Naive thymus-derived CD8-positive, alpha-beta T cell (primary cell): ENCODE results near the gene NELFB. TPM values are rescaled to one million over a fixed set of nuclear protein-coding genes. Genes with fewer than 3 reads are reported as not detected.
"Not testable (repeated sequence)": the region's sequence is repeated elsewhere in the genome, so short reads cannot be mapped to it uniquely, and the experiment has no call there.

Source experiments
- ATAC-seq, 2 donors: fragments of 150-1000 bp; cut with Tn5 transposase in 1 of 2; sonication (Bioruptor Pico), chemical (Tn5 transposase) in 1 of 2; 1 replicate in 1 of 2; 2 replicates in 1 of 2; pipeline ENCODE4 v1.10.0; 2021; ENCODE audit warnings: mild to moderate bottlenecking in 2 of 2, moderate library complexity in 2 of 2
- POLR2A ChIA-PET: fragments of 350-600 bp; sonication (Branson Sonifier 250); formaldehyde crosslinking; loops from one replicate; lab custom pipeline; 2021; ENCODE audit warnings: antibody characterized with exemption; lab: Charles Lee
- DNase-seq, 10 donors: peaks; one replicate each; pipeline versions ENCODE4 v3.0.0 to v3.0.0-alpha.2; 2020 to 2022
- H3K27ac Mint-ChIP-seq, 10 donors: one replicate each; pipeline ENCODE4 v1.8.0; 2020 to 2022; ENCODE audit warnings: mild to moderate bottlenecking in 10 of 10, mixed read lengths in 10 of 10, moderate library complexity in 4 of 10, inconsistent platforms in 1 of 10
- H3K27me3 Mint-ChIP-seq, 5 donors: one replicate each; pipeline ENCODE4 v1.8.0; 2021 to 2022; ENCODE audit warnings: mixed read lengths in 5 of 5
- H3K36me3 Mint-ChIP-seq, 3 donors: one replicate each; pipeline ENCODE4 v1.8.0; 2020 to 2022; ENCODE audit warnings: mixed read lengths in 3 of 3, mild to moderate bottlenecking in 2 of 3, inconsistent platforms in 1 of 3
- H3K4me1 Mint-ChIP-seq, 4 donors: one replicate each; pipeline ENCODE4 v1.8.0; 2021 to 2022; ENCODE audit warnings: mixed read lengths in 4 of 4
- H3K4me3 Mint-ChIP-seq, 10 donors: one replicate each; pipeline ENCODE4 v1.8.0; 2020 to 2022; ENCODE audit warnings: mild to moderate bottlenecking in 10 of 10, mixed read lengths in 10 of 10, moderate library complexity in 6 of 10, inconsistent platforms in 1 of 10
- H3K9me3 Mint-ChIP-seq, 9 donors: one replicate each; pipeline ENCODE4 v1.8.0; 2020 to 2022; ENCODE audit warnings: mixed read lengths in 9 of 9, mild to moderate bottlenecking in 3 of 9, inconsistent platforms in 1 of 9, moderate library complexity in 1 of 9
- polyA plus RNA-seq, 3 donors: library from polyadenylated mRNA; unstranded; fragments of 300-500 nt; fragmentation: Illumina TruSeq; gene quantifications; one replicate each; pipeline ENCODE4 v1.2.3, GENCODE V29; 2021
- total RNA-seq, 8 experiments: library from RNA in 2 of 8; stranded (reverse) in 2 of 8; gene quantifications; one replicate each; pipeline ENCODE4 v1.2.3 and lab custom pipeline; 2021 to 2026

The NELFB gene
- total and polyA plus RNA-seq, 5 experiments from 2014 or later: 20.4 to 45.9 (median 29.7) TPM

- peak overlapping the region; percentile 65 to 84 (median 74) for H3K4me3 Mint-ChIP-seq
- peak overlapping the region in 8 of 10 donors; percentile 58 to 96 (median 76) for H3K27ac Mint-ChIP-seq
- ATAC-seq: peak; percentile 35 to 45
- DNase-seq: peak in 9 of 10 donors; percentile 53 to 86 (median 70)
- H3K9me3 Mint-ChIP-seq: no peaks in the 10 kb centered on the region
- H3K4me1 Mint-ChIP-seq: peaks cover 7 to 40% (median 30%) of the 10 kb centered on the region in 4 donors
- H3K36me3 Mint-ChIP-seq: peaks cover 0 to 10% (median 6%) of the 10 kb centered on the region in 3 donors
- POLR2A ChIA-PET: interaction anchor here (0.6 to 8.9 kb wide), 40 partner anchors 9 to 1333 kb away, joined by 3 to 139 read pairs (median 4); partner anchors contain the start of genes ANAPC2, CAMSAP1, CYSRT1 and EHMT1
- H3K27me3 Mint-ChIP-seq: peaks cover 0 to 3% (median 0%) of the 10 kb centered on the region in 5 donors
These were observed 14.7 kb upstream of the NELFB start for GRCh38 chr9:137240318-137240840.

GRCh38 chr9:137240841-137241489 lies 14.2 kb upstream of the NELFB start, which contains the start of gene TUBB4B:
TSS of gene TUBB4B (plus strand) at chr9:137241287. CDS start at chr9:137241361, 74 bp downstream.
- Mint-ChIP-seq H3K27me3 (peaks cover 0 to 3% (median 0%) of the 10 kb centered on the region in 5 donors), H3K36me3 (peaks cover 0 to 10% (median 6%) of the 10 kb centered on the region in 3 donors), H3K4me1 (peaks cover 7 to 40% (median 30%) of the 10 kb centered on the region in 4 donors), H3K4me3 (peak within 1 kb of the TSS; percentile 84 to 97 (median 92)), H3K9me3 (no peaks in the 10 kb centered on the region), H3K27ac (peak within 1 kb of the TSS; percentile 88 to 97 (median 92))
- ATAC-seq (peak; percentile 82), DNase-seq (peak; percentile 89 to 100 (median 98))
- POLR2A ChIA-PET: interaction anchor here (0.6 to 8.9 kb wide), 37 partner anchors 8 to 1334 kb away, joined by 3 to 139 read pairs (median 5); partner anchors contain the start of genes ANAPC2, CAMSAP1, CYSRT1 and EHMT1

- Mint-ChIP-seq H3K4me1 (peaks cover 7 to 38% (median 27%) of the 10 kb centered on the region in 4 donors), H3K27me3 (peaks cover 0 to 3% (median 0%) of the 10 kb centered on the region in 5 donors), H3K27ac (peak overlapping the region in 8 of 10 donors; percentile 13 to 96 (median 87)), H3K9me3 (no peaks in the 10 kb centered on the region), H3K4me3 (peak overlapping the region; percentile 64 to 91 (median 84)), H3K36me3 (peaks cover 0 to 10% (median 6%) of the 10 kb centered on the region in 3 donors)
- POLR2A ChIA-PET: interaction anchor here (0.6 to 8.9 kb wide), 25 partner anchors 14 to 1334 kb away, joined by 3 to 139 read pairs (median 6); partner anchors contain the start of genes ANAPC2, CAMSAP1, CYSRT1 and EHMT1
- peak in 1 of 2 donors; percentile 19 for ATAC-seq
- DNase-seq: peak in 6 of 10 donors; percentile 22 to 80 (median 59)
These were observed 13.4 kb upstream of the NELFB start for GRCh38 chr9:137241490-137242268.

- Mint-ChIP-seq H3K4me3 (peak overlapping the region; percentile 64 to 90 (median 84)), H3K36me3 (peaks cover 0 to 10% (median 6%) of the 10 kb centered on the region in 3 donors), H3K27me3 (peaks cover 0 to 3% (median 0%) of the 10 kb centered on the region in 5 donors), H3K4me1 (peaks cover 7 to 35% (median 24%) of the 10 kb centered on the region in 4 donors), H3K9me3 (no peaks in the 10 kb centered on the region), H3K27ac (peak overlapping the region; percentile 34 to 88 (median 80))
- ATAC-seq: no peak
- DNase-seq: peak in 1 of 10 donors; percentile 13
- POLR2A ChIA-PET: interaction anchor here (0.6 to 8.9 kb wide), 11 partner anchors 13 to 277 kb away, joined by 3 to 139 read pairs (median 5); partner anchors contain the start of genes ANAPC2, CYSRT1, EXD3 and MAN1B1
These were observed 12.6 kb upstream of the NELFB start for GRCh38 chr9:137242269-137243203.

GRCh38 chr9:137243266-137243625 lies 11.9 kb upstream of the NELFB start:
- POLR2A ChIA-PET: interaction anchor here (1.0 to 8.9 kb wide), 5 partner anchors 13 to 179 kb away, joined by 4 to 139 read pairs (median 5); partner anchors contain the start of genes ANAPC2, EXD3, MAN1B1 and NELFB
- not testable (repeated sequence) for H3K27me3 Mint-ChIP-seq, DNase-seq, ATAC-seq, H3K9me3 Mint-ChIP-seq, H3K36me3 Mint-ChIP-seq
- H3K27ac Mint-ChIP-seq: peak overlapping the region in 4 of 10 donors; percentile 13 to 80 (median 52)
- H3K4me3 Mint-ChIP-seq: peak overlapping the region in 2 of 10 donors; percentile 8 to 38
- H3K4me1 Mint-ChIP-seq: peaks cover 6 to 35% (median 24%) of the 10 kb centered on the region in 4 donors

GRCh38 chr9:137243626-137244485 lies 11.3 kb upstream of the NELFB start:
- peak overlapping the region in 2 of 10 donors; percentile 24 to 50 for H3K27ac Mint-ChIP-seq

GRCh38 chr9:137244486-137245449 lies 10.4 kb upstream of the NELFB start:
- Mint-ChIP-seq H3K36me3 (peaks cover 0 to 10% (median 6%) of the 10 kb centered on the region in 3 donors), H3K27ac (no peak overlapping the region), H3K4me1 (peaks cover 2 to 23% (median 18%) of the 10 kb centered on the region in 4 donors), H3K27me3 (peaks cover 0 to 3% (median 0%) of the 10 kb centered on the region in 5 donors), H3K9me3 (no peaks in the 10 kb centered on the region), H3K4me3 (peak overlapping the region in 1 of 10 donors; percentile 58)
- POLR2A ChIA-PET: interaction anchor here (0.6 to 8.9 kb wide), 3 partner anchors 11 to 848 kb away, joined by 4 to 139 read pairs (median 5); partner anchors contain the start of gene NELFB
- no peak for ATAC-seq
- no peak for DNase-seq

More at GRCh38 chr9:137243626-137244485, 11.3 kb upstream of the NELFB start:
- POLR2A ChIA-PET: interaction anchor here (0.6 to 8.9 kb wide), 4 partner anchors 12 to 158 kb away, joined by 5 to 139 read pairs (median 23); partner anchors contain the start of genes MAN1B1 and NELFB
- H3K36me3 Mint-ChIP-seq: peaks cover 0 to 10% (median 6%) of the 10 kb centered on the region in 3 donors
- no peak for ATAC-seq
- peaks cover 0 to 3% (median 0%) of the 10 kb centered on the region in 5 donors for H3K27me3 Mint-ChIP-seq
- no peak for DNase-seq
- peak overlapping the region in 4 of 10 donors; percentile 8 to 63 (median 26) for H3K4me3 Mint-ChIP-seq
- H3K4me1 Mint-ChIP-seq: peaks cover 4 to 30% (median 22%) of the 10 kb centered on the region in 4 donors
- H3K9me3 Mint-ChIP-seq: no peaks in the 10 kb centered on the region

- H3K4me3 Mint-ChIP-seq: peak overlapping the region in 1 of 10 donors; percentile 58
- H3K9me3 Mint-ChIP-seq: no peaks in the 10 kb centered on the region
- POLR2A ChIA-PET: interaction anchor here (8.9 kb wide), 1 partner anchor 10 kb away, joined by 139 read pairs; the partner anchor contains the start of gene NELFB
- peaks cover 0 to 3% (median 0%) of the 10 kb centered on the region in 5 donors for H3K27me3 Mint-ChIP-seq
- no peak for DNase-seq
- H3K36me3 Mint-ChIP-seq: peaks cover 0 to 10% (median 6%) of the 10 kb centered on the region in 3 donors
- H3K27ac Mint-ChIP-seq: no peak overlapping the region
- H3K4me1 Mint-ChIP-seq: peaks cover 2 to 21% (median 16%) of the 10 kb centered on the region in 4 donors
- ATAC-seq: no peak
These were observed 9.4 kb upstream of the NELFB start for GRCh38 chr9:137245450-137246421.
